ENCODE data around the gene NEO1.

Gene NEO1

GRCh38 chr15:73330206-73331051, 278.2 kb downstream of the NEO1 start:
- no peak for DNase-seq (ENCODE audit: extremely low read depth, low read depth)
- TF ChIP-seq CTCF (IDR thresholded peaks at IDR 0.05; ENCODE audit: low read depth, low read length, missing control alignments) = no peak
- no peak overlapping the region for H3K4me3 ChIP-seq (replicated peaks; ENCODE audit: low read depth, low read length)

- DNase-seq (ENCODE audit: extremely low read depth, low read depth) = no peak
- H3K4me3 ChIP-seq (replicated peaks; ENCODE audit: low read depth, low read length) = no peak overlapping the region
- no peak for TF ChIP-seq CTCF (IDR thresholded peaks at IDR 0.05; ENCODE audit: low read depth, low read length, missing control alignments)
Measured at GRCh38 chr15:73331501-73331900, 279.2 kb downstream of the NEO1 start.

GRCh38 chr15:73331991-73332925, 280.0 kb downstream of the NEO1 start:
- DNase-seq (ENCODE audit: extremely low read depth, low read depth) = no peak
- TF ChIP-seq CTCF (IDR thresholded peaks at IDR 0.05; ENCODE audit: low read depth, low read length, missing control alignments) = no peak
- H3K4me3 ChIP-seq (replicated peaks; ENCODE audit: low read depth, low read length) = no peak overlapping the region

GRCh38 chr15:73333001-73333400, 280.7 kb downstream of the NEO1 start:
- no peak for TF ChIP-seq CTCF (IDR thresholded peaks at IDR 0.05; ENCODE audit: low read depth, low read length, missing control alignments)
- H3K4me3 ChIP-seq (replicated peaks; ENCODE audit: low read depth, low read length) = no peak overlapping the region
- no peak for DNase-seq (ENCODE audit: extremely low read depth, low read depth)

GRCh38 chr15:73334086-73334485, 281.8 kb downstream of the NEO1 start:
- no peak for TF ChIP-seq CTCF (IDR thresholded peaks at IDR 0.05; ENCODE audit: low read depth, low read length, missing control alignments)
- no peak overlapping the region for H3K4me3 ChIP-seq (replicated peaks; ENCODE audit: low read depth, low read length)
- no peak for DNase-seq (ENCODE audit: extremely low read depth, low read depth)

- H3K4me3 ChIP-seq (replicated peaks; ENCODE audit: low read depth, low read length) = no peak overlapping the region
- TF ChIP-seq CTCF (IDR thresholded peaks at IDR 0.05; ENCODE audit: low read depth, low read length, missing control alignments) = no peak
- DNase-seq (ENCODE audit: extremely low read depth, low read depth) = no peak
Measured at GRCh38 chr15:73335026-73335425, 282.8 kb downstream of the NEO1 start.

All from HFF-Myc (cell line).